GM12801 (cell line): Measurements from ENCODE around the gene AGAP1.

Experiments used
- TF ChIP-seq, protein P1 (sequence below): IDR thresholded peaks from one replicate; pipeline ENCODE4 v1.5.1; 2011; ENCODE audit warnings: control low read depth; ENCODE audit not compliant: insufficient read length; ENCODE audit errors: extremely low read depth

The AGAP1 gene

DNA sequence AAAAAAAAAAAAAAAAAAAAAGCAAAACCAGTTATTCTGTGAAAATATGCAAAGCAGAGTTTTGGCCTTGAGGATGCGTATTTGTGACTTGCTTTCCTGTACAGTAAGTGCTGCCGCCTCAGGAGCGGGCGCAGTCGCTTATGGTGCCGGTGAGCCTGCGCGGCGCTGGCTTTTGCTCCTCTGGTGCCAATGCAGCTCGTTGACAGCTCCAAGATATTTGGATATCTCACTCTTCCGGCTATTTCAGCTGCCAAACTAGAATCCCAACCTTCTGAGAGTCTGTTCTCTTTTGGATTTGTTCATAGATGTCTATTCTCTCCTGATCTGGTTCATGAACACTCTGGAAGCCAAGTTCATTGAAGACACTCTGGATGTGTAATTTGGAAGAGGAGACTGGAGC is 184.1 kb downstream of the AGAP1 start:
- TF ChIP-seq, protein P1, sequence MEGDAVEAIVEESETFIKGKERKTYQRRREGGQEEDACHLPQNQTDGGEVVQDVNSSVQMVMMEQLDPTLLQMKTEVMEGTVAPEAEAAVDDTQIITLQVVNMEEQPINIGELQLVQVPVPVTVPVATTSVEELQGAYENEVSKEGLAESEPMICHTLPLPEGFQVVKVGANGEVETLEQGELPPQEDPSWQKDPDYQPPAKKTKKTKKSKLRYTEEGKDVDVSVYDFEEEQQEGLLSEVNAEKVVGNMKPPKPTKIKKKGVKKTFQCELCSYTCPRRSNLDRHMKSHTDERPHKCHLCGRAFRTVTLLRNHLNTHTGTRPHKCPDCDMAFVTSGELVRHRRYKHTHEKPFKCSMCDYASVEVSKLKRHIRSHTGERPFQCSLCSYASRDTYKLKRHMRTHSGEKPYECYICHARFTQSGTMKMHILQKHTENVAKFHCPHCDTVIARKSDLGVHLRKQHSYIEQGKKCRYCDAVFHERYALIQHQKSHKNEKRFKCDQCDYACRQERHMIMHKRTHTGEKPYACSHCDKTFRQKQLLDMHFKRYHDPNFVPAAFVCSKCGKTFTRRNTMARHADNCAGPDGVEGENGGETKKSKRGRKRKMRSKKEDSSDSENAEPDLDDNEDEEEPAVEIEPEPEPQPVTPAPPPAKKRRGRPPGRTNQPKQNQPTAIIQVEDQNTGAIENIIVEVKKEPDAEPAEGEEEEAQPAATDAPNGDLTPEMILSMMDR: no peak

DNA sequence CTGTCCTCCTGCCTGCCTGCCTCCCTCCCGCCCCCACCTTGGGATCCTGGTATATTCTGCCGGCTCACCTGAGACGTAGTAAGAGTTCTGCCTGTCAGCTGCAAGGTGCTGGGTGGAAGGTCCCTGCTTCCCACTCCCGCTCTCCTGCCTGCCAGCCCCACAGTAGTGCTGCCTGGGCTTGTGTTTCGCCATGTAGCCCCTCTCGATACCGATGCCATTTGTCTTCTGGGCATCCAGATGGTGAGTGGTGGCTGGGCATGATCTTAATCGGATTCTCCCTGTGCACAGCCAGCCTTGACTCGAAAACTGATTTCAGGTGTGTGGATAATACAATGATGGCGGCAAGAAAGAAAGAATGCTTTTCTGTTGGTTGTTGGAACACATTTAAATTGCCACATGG is 184.9 kb downstream of the AGAP1 start:
- TF ChIP-seq, protein P1: no peak

DNA sequence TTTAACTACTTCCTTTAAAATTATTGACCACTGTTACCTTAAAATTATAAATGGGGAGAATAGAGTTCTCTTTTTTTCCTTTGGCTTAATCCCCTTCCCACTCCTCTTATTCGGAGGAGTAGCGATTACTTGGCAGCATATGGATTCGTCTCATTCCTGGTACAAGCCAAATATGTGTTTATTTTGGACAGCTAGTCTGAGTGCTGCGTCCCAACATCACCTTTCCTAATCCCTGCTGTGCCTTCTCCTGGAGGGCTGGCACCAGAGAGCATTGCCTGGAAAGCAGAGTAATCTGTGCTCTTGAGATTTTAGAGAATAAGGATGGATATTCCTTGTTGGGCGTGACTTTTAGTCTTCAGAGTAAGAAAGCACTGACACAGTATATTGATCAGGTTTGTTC is 185.6 kb downstream of the AGAP1 start:
- TF ChIP-seq, protein P1: no peak

DNA sequence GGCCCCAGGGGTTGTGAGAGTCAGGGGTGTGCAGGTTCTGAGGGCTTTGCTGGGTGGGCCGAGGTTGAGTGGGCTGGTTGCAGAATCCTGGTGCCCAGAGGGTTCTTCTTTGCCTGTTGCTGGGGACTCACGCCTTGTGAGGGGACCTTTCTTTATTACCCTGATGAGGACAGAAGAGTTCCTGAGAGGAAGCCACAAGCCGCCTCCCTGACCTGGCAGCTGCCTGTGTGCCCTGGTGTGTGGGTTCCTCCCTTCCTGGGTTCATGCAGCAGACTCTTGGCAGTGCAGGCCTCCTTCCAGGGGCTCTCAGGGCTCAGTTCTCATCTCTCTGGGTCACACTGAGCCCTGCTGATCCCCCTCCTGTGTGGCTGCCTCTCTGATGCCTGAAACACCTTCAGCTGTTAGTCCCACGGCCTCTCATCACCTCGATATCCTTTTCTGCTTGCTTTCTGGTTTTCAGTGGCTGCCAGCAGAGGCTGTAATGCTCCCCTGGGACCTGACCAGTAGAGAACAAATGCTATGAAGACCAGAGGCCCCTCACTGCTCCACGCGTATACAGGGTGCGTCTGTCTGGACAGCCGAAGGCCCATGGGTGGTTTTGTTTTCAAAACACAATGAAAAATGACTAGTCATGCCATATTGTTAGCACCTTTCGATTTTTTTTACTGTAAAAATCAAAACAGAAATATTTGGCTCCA is 191.3 kb downstream of the AGAP1 start:
- TF ChIP-seq, protein P1: no peak

DNA sequence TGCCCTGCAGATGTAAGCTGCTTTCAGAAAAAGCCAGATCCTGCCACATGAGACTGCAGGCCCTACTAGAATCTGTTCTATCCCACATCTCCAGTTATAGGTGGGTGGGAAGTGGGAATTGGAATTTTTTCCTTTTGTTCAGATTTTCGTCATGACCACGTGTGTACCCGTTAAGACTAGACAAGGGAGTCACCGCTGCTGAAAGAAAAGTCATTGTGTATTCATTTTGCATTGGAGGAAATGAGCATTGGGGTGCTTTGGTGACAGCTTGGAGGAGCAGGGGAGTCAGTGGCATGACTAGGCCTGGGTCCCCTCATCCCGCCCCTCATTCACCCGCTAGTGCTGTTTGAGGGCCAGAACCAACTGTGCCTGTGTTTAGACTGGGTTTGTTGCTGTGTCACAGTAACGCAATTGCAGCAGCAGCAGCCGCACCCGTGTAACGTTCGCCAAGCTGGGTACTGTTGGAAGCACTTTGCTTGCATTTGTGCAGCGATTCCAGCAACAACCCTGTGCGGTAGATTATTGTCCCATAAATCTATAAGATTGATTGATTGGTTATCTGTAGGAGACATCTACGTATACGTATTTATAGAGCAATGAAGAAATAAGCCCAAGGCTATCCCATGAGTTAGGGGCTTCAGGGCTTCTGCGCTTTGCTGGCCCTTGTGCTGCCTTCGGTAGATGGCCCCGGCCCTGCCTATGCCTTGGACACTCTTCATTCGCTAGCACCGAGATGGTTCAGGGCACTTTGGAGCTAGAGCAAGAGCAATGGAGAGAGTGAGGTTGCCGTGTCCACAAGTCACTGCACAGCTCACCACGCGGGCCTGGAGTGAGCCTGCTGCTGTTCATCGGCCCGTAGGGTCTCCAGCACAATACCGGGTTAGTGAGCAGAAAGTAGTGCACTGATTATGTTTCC is 194.9 kb downstream of the AGAP1 start:
- TF ChIP-seq, protein P1: no peak

DNA sequence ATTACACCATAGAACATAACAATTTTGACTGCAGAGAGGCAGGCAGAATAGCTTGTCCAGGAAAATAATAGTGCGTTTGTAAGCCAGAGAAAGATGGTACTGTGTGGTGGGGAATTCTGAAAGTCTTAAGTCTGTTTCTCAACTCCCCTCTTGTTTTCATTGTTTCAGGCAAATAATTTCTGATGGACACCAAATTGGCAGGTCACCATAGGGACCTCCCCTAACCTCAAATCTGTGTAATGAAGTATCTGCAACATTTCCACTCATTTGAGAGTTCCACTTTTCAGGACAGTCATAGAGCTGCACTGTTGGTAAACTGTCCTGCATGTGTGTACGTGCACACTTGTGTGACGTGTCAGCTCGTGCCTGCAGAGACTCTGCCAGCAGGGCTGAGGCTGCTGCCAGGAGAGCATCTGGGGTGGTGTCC is 195.6 kb downstream of the AGAP1 start:
- TF ChIP-seq, protein P1: no peak

DNA sequence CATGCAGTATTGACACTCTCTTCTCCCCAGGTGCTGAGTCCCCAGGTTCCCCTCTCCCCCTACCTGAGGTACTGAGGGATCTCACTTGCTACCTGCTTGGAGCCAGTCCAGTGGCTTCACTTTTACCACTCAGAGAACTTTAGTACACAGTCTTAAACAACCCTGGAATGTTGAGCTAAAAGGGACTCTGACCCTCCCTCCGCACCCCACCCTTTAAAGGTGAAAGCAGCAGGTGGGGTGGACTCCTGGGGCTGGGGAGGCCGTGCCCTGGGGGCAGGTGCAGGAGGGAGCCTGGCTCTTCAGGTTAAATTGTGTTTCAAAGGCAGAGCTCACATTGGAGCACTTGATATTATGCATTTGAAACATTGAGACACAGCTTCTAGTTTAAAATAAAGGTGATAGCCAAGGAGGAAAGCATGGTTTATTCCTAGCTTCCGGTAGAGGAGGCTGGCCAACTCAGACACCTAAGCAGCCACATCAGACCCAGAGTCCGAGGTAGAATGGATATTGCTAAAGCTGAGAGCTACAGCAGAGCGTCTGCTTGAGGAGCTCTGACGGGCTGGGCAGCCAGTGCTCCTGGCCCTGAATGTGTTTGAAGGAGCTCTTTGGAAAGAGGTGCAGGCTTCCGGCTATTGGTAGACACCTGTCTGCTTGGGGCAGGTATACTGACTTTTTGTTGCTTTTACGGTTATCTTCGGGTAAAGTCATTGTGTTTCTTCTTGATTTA is 196.4 kb downstream of the AGAP1 start:
- TF ChIP-seq, protein P1: no peak
